SJCRH30 (cell line): ENCODE measurements around the gene PALMD. TPM values are rescaled to one million over a fixed set of nuclear protein-coding genes. Genes with fewer than 3 reads are reported as not detected.

Experiments
- total RNA-seq: library from RNA; depleted of rRNA; stranded (reverse); fragments of >200 nt; shearing (Covaris generic); gene quantifications from 2 replicates; pipeline ENCODE4 v1.2.3, GENCODE V29; 2014; rRNA removed

The PALMD gene
- total RNA-seq, 1 experiment from 2014 or later = 33.5 TPM

Other genes starting within 250 kb of the PALMD start
- gene FRRS1, start 120.5 kb downstream of the PALMD start, total RNA-seq = 11.8 and 12.2 TPM in 2 replicates
- 9.8 and 11.4 TPM in 2 replicates for gene AGL, start 204.2 kb downstream of the PALMD start, total RNA-seq